Measurements from ENCODE around the gene ZNRD2.
"Not testable (repeated sequence)": the region's sequence is repeated elsewhere in the genome, so short reads cannot be mapped to it uniquely, and the experiment has no call there.

The ZNRD2 gene

DNA sequence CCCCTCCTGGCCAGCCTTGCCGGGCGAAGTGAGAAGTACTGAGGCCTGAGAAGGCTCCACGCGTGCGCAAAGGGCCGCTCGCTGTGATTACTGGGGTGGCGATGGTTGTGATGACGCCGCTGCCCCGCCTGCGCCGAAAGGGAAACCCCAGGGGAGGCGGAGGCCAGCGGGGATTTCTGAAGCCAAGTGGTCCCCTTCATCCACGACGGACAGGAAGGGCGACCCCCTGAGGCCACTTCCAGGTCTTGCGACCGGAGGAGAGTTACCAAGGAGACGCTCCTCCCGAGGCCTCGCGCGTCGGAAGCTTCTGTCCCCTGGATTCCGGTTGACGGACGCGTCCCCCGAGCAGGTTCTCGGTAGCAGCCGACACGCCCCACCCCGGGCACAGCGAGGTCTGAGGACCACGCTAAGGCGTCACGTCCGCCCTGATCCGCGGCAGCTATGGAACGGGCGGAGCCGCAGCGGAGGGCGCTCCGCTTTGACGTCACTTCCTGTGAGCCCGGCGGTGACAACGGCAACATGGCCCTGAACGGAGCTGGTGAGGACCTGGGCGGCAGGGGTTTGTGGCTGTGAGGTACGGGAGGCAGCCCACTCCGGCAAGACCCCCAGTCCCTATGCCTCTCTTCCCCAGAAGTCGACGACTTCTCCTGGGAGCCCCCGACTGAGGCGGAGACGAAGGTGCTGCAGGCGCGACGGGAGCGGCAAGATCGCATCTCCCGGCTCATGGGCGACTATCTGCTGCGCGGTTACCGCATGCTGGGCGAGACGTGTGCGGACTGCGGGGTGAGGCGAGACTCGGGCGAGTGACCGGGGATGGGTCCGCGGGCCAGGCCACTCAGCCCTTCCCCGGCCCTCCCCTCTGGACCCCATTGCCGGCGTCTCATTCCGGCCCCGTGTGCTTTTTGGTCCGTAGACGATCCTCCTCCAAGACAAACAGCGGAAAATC, at the start of gene ZNRD2:
Gene ZNRD2 (plus strand): TSS at position 505 of the 946 bp plus-strand sequence. CDS start 15 bp downstream, at position 520.
- peak; percentile 89 for DNase-seq (ENCODE audit: low read depth, low spot score)

GRCh38 chr11:65521777-65522521, 48.3 kb upstream of the ZNRD2 start:
- DNase-seq (ENCODE audit: low read depth, low spot score): not testable (repeated sequence)

DNA sequence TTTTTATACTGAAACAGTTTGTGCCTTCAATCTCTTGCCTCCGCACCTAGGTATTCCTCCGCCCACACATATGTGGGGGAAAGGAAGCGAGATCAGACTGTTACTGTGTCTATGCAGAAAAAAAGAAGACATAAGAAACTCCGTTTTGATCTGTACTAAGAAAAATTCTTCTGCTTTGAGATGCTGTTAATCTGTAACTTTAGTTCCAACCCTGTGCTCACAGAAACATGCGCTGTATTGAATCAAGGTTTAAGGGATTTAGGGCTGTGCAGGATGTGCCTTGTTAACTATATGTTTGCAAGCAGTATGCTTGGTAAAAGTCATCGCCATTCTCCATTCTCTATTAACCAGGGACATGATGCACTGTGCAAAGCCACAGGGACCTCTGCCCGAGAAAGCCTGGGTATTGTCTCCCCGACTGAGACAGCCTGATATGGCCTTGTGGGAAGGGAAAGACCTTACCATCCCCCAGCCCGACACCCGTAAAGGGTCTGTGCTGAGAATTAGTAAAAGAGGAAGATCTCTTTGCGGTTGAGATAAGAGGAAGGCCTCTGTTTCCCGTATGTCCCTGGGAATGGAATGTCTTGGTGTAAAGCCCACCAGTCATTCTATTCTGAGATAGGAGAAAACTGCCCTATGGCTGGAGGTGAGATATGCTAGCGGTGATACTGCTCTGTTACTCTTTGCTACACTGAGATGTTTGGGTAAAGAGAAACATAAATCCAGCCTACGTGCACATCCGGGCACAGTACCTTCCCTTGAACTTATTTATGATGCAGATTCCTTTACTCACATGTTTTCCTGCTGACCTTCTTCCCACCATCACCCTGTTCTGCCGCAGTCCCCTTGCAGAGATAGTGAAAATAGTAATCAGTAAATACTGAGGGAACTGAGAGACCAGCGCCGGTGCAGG, 47.3 kb upstream of the ZNRD2 start:
- DNase-seq (ENCODE audit: low read depth, low spot score): not testable (repeated sequence)

- DNase-seq (ENCODE audit: low read depth, low spot score): not testable (repeated sequence)
These were observed 46.7 kb upstream of the ZNRD2 start for GRCh38 chr11:65523631-65523968.

DNA sequence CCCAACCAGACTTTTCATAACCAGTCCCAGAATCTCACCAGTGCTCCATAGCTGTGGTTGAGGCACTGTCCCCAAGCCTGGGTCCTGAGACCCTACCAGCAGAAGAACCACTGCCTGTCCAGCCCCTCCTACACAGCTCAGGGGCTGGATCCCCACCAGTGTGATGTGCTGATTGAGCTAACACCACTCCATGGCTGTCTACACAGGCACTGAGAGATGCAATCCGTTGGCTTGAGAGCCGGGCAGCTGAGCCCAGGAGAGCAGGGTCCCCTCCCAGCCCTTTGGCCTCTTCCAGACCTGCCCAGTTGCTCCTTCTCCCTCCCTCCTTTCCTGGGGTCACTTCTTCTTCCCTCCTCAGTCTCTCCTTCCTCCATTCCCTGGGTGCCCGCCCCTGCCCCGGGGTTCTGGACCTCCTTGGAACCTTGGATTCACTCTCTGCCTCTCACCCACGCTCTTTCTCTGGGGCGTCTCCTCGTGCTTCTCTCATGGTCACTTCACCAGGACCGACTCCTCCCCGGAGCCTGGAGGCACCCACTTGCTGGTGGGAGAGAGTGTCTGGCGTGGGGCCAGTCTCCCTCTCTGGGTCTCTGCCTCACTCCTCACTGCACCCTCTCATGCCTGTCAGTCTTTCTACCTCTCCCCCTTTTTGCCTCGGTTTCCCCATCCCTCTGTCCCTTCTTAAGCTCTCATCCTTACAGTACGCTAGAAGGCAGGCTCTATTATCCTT, 46.1 kb upstream of the ZNRD2 start:
- DNase-seq (ENCODE audit: low read depth, low spot score): no peak

DNA sequence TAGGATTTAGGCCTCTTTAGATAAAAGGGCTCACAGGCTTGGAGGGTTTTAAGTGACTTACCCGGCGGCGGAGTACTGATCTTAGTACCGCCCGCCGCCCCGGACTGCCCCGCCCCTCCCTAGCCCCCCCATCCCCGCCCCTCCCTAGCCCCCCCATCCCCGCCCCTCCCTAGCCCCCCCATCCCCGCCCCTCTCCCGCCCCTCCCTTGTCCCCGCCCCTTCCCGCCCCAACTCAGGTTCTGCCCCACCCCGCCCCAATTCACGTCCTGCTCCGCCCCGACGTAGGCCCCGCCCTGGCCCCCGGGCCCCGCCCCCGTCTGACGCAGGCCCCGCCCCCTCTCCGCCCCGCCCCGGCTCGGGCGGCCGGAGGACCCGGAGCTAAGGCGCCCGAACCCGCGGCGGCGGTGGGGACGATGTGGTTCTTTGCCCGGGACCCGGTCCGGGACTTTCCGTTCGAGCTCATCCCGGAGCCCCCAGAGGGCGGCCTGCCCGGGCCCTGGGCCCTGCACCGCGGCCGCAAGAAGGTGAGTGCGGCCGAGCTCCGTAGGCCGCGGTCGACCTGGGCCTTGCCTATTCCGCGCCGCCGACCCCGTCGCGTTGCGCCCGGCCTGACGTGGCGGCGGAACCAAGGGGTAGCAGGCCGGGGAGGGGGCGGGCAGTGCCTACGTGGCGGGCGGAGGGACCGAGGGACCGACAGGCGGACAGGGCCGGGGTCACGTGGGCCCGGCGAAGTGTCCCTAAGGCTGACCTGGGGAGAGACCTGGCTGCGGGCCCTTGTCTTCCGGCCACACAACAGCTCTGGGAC, 45.3 kb upstream of the ZNRD2 start, which contains the start of gene SCYL1:
Gene SCYL1 (plus strand): TSS at position 343 of the 805 bp plus-strand sequence. CDS start 71 bp downstream, at position 414.
- no peak for DNase-seq (ENCODE audit: low read depth, low spot score)

DNA sequence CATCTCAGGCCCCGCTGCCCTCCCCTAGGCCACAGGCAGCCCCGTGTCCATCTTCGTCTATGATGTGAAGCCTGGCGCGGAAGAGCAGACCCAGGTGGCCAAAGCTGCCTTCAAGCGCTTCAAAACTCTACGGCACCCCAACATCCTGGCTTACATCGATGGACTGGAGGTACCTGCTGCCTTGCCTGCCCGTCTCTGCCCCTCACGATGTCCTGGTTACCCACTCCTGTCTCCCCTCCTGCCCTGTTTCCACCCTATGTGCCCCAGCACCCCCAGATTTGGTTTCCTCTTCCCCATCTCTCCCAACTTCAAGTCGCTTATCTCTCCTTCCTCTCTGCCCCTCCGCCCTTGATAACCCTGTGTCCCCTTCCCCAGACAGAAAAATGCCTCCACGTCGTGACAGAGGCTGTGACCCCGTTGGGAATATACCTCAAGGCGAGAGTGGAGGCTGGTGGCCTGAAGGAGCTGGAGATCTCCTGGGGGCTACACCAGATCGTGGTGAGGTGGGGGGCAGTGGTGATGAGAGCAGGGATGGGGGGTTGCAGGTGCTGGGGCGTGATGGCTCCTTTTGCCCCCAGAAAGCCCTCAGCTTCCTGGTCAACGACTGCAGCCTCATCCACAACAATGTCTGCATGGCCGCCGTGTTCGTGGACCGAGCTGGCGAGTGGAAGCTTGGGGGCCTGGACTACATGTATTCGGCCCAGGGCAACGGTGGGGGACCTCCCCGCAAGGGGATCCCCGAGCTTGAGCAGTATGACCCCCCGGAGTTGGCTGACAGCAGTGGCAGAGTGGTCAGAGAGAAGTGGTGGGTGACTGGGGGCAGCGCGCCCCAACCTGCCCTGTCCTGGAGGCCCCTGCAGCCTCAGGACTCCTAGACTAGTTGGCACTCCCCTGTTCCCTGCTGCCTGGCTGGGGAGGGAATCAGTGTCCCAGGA, 44.5 kb upstream of the ZNRD2 start:
- DNase-seq (ENCODE audit: low read depth, low spot score): no peak

GRCh38 chr11:65526744-65527143, 43.5 kb upstream of the ZNRD2 start:
- DNase-seq (ENCODE audit: low read depth, low spot score): no peak

GRCh38 chr11:65528819-65529350, 41.4 kb upstream of the ZNRD2 start:
- DNase-seq (ENCODE audit: low read depth, low spot score): no peak

- DNase-seq (ENCODE audit: low read depth, low spot score): no peak
These were observed 40.7 kb upstream of the ZNRD2 start for GRCh38 chr11:65529475-65530156.

DNA sequence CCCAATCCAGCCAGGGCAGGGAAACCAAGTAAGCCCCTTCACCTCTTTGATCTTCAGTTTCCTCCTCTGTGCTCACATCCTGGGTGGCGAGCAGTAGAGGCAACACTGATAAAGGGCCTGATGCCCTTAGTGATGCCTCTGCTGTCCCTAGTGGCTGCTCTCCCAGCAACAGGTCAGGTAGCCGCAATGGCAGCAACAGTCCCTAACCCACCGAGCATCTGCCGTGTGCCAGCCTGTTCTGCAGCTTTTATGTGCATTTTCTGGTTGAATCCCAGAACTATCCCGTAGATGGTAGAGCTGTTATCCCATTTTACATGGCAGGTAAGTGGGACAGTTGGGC, 40.1 kb upstream of the ZNRD2 start:
- no peak for DNase-seq (ENCODE audit: low read depth, low spot score)

GRCh38 chr11:65532388-65533064, 37.8 kb upstream of the ZNRD2 start:
- no peak for DNase-seq (ENCODE audit: low read depth, low spot score)

DNA sequence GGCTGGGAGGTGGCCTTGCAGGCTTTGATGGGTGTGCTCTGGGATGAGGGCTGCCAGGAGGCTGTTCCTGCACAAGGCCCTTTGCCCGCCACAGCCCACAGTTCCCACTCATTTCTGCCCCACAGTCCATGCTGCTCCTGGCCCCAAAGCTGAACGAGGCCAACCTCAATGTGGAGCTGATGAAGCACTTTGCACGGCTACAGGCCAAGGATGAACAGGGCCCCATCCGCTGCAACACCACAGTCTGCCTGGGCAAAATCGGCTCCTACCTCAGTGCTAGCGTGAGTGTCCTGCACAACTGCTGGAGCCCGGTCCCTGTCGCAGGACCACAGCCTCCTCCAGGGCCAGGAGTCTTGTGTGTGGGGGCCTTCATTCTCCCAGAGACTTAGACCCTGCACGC, 35.2 kb upstream of the ZNRD2 start:
- no peak for DNase-seq (ENCODE audit: low read depth, low spot score)

DNA sequence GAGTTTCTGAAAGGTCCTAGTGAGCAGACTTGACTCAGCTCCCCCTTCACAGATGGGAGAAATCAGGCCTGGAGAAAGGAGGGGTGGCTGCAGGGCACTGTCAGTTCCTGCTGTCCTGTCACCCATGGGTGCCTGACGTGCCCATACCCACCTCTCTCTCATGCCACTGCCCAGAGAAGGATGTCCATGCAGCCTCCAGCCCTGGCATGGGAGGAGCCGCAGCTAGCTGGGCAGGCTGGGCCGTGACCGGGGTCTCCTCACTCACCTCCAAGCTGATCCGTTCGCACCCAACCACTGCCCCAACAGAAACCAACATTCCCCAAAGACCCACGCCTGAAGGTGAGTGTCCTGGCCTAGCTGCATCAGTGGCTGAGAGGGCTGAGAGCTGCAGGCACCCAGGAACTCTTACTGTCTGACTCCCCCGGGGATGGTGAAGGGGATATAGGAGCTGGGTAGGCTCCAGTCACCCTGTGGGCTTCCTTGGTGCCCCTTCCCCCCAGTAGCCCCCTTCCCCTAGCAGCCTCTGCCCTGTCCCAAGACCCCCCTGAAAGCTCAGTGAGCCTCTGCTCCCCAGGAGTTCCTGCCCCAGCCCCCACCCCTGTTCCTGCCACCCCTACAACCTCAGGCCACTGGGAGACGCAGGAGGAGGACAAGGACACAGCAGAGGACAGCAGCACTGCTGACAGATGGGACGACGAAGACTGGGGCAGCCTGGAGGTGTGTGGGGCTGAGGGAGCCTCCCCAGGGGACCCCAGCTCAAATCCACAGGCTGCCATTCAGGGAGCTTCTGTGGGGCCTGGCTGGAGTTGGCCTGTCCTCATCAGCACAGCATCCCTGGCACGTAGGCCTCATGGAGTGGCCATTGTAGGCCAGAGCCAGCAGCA, 33.6 kb upstream of the ZNRD2 start:
- no peak for DNase-seq (ENCODE audit: low read depth, low spot score)

DNA sequence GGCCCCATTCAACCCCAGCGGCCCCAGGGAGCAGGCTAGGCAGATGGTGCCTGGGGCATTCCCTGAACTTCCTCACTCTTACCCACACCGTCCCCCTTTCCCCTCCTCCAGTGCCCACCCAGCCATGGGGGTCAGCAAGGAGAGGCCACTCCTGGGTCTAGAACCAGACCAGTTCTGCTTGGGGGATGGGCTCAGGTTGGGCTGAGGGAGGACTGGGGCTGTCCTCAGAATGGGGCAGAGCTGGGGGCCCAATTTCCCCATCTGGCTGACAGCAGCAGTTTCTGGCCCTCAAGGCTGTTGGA, 33.0 kb upstream of the ZNRD2 start:
- no peak for DNase-seq (ENCODE audit: low read depth, low spot score)

DNA sequence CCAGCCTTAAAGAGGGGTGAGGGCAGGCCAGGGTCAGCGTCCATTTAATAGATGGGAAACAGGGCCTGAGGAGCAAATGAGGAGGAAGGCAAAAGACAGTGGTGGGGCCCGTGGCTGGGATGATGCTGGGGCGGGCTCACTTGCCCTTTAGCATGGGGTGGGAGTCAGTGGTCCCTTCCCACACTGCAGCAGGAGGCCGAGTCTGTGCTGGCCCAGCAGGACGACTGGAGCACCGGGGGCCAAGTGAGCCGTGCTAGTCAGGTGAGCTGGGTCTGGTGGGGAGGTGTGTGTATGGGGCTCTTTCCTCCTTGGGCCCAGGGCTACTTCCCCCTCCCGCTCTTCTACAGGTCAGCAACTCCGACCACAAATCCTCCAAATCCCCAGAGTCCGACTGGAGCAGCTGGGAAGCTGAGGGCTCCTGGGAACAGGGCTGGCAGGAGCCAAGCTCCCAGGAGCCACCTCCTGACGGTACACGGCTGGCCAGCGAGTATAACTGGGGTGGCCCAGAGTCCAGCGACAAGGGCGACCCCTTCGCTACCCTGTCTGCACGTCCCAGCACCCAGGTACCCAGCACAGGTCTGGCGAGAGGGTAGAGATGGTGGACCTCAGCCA, 32.6 kb upstream of the ZNRD2 start:
- DNase-seq (ENCODE audit: low read depth, low spot score): no peak
